K562 (cell line): ENCODE measurements around the gene CPHXL2. TPM values are rescaled to one million over a fixed set of nuclear protein-coding genes. Genes with fewer than 3 reads are reported as not detected.

ENCODE experiments used
- CREB1 ChIP-seq, 2 experiments: sonication (generic) in 1 of 2; formaldehyde crosslinking in 1 of 2; IDR thresholded peaks; 2 replicates each; pipeline versions ENCODE4 v1.6.1 to v1.8.0; 2012 to 2022; ENCODE audit warnings: inconsistent platforms in 1 of 2, mild to moderate bottlenecking in 1 of 2, missing genetic modification reagents in 1 of 2, moderate library complexity in 1 of 2
- ELF1 ChIP-seq: fragments of 200-800 bp; sonication (Bioruptor generic); IDR thresholded peaks from 2 replicates; pipeline ENCODE4 v1.6.1; 2016; ENCODE audit warnings: missing genetic modification characterization, missing compliant biosample characterization
- HDAC3 ChIP-seq: fragments of 450-650 bp; IDR thresholded peaks from 2 replicates; pipeline ENCODE4 v1.6.1; 2018; ENCODE audit warnings: borderline replicate concordance, mild to moderate bottlenecking, moderate library complexity; ENCODE audit not compliant: partially characterized antibody
- LCOR ChIP-seq: sonication (generic); formaldehyde crosslinking; IDR thresholded peaks from 2 replicates; pipeline ENCODE4 v1.8.0; 2022; ENCODE audit warnings: mild to moderate bottlenecking, missing genetic modification reagents
- NFYB ChIP-seq: IDR thresholded peaks from 2 replicates; pipeline ENCODE4 v1.6.1; 2011; ENCODE audit warnings: mild to moderate bottlenecking, moderate library complexity; ENCODE audit not compliant: insufficient read length; ENCODE audit errors: extremely low read depth
- NR3C1 ChIP-seq: sonication (generic); formaldehyde crosslinking; IDR thresholded peaks from 2 replicates; pipeline ENCODE4 v1.8.1; 2022; ENCODE audit warnings: missing genetic modification reagents
- RBFOX2 ChIP-seq: fragments of 200-400 bp; formaldehyde crosslinking; IDR thresholded peaks from 2 replicates; pipeline ENCODE4 v1.6.1; 2017; ENCODE audit warnings: low read depth, mild to moderate bottlenecking, low read length, moderate library complexity
- RHOXF2B ChIP-seq: fragments of 250-450 bp; sonication (Bioruptor Pico); conservative IDR thresholded peaks from 2 replicates; pipeline ENCODE4 v1.5.1; 2021
- SPI1 ChIP-seq: IDR thresholded peaks from 2 replicates; pipeline ENCODE4 v1.6.1; 2011; ENCODE audit warnings: low read depth, low read length, control low read depth, borderline replicate concordance
- TAL1 ChIP-seq: fragments of 450-650 bp; IDR thresholded peaks from 2 replicates; pipeline ENCODE4 v1.6.1; 2016; ENCODE audit warnings: mild to moderate bottlenecking
- TRIM24 ChIP-seq, 2 experiments: fragments of 450-650 bp; IDR thresholded peaks; 2 replicates each; pipeline ENCODE4 v1.6.1; 2016
- polyA plus RNA-seq, 8 experiments: library from polyadenylated mRNA; depleted of rRNA in 4 of 8; stranded (reverse) in 5 of 8; unstranded in 3 of 8; fragments of >200 nt; fragmentation: Nextera tagmentation in 2 of 8; fragmentation: Illumina TruSeq in 1 of 8; extraction: Ambion mirVana in 2 of 8; extraction: Trizol in 1 of 8; gene quantifications; 2 replicates each; pipeline versions ENCODE4 v1.2.1 to v1.2.3, GENCODE V29; 2011 to 2014; ENCODE audit warnings: inconsistent platforms in 1 of 8, missing spikeins in 1 of 8
- total RNA-seq, 7 experiments: library from RNA; depleted of rRNA in 6 of 7; stranded (reverse); fragments of >200 nt in 6 of 7; fragmentation: Illumina TruSeq in 2 of 7; extraction: Trizol in 2 of 7; gene quantifications; 2 replicates each; pipeline versions ENCODE4 v1.2.1 to v1.2.3, GENCODE V29; 2011 to 2021; ENCODE audit warnings: low replicate concordance in 1 of 7
- TF ChIP-seq, protein P1 (sequence below): sonication (generic); formaldehyde crosslinking; IDR thresholded peaks from 2 replicates; pipeline ENCODE4 v1.8.1; 2023; ENCODE audit warnings: mild to moderate bottlenecking, missing genetic modification reagents
- TF ChIP-seq, protein P2 (sequence below), 2 experiments: fragments of 450-650 bp; conservative IDR thresholded peaks; 2 replicates each; pipeline ENCODE4 v1.6.1; 2017; ENCODE audit warnings: mild to moderate bottlenecking in 2 of 2, moderate library complexity in 2 of 2
- TF ChIP-seq, protein P3 (sequence below): sonication (generic); formaldehyde crosslinking; IDR thresholded peaks from 2 replicates; pipeline ENCODE4 v1.8.0; 2023; ENCODE audit warnings: mild to moderate bottlenecking, missing genetic modification reagents
- TF ChIP-seq, protein P4 (sequence below): fragments of 150-350 bp; IDR thresholded peaks from 2 replicates; pipeline ENCODE4 v1.6.1; 2014; ENCODE audit warnings: low read depth, mild to moderate bottlenecking, low read length, borderline replicate concordance

The CPHXL2 gene
- total and polyA plus RNA-seq, 9 of the 15 experiments (the other 6 are each of a cell fraction or from before 2014, with no cell fraction given) = not detected

DNA sequence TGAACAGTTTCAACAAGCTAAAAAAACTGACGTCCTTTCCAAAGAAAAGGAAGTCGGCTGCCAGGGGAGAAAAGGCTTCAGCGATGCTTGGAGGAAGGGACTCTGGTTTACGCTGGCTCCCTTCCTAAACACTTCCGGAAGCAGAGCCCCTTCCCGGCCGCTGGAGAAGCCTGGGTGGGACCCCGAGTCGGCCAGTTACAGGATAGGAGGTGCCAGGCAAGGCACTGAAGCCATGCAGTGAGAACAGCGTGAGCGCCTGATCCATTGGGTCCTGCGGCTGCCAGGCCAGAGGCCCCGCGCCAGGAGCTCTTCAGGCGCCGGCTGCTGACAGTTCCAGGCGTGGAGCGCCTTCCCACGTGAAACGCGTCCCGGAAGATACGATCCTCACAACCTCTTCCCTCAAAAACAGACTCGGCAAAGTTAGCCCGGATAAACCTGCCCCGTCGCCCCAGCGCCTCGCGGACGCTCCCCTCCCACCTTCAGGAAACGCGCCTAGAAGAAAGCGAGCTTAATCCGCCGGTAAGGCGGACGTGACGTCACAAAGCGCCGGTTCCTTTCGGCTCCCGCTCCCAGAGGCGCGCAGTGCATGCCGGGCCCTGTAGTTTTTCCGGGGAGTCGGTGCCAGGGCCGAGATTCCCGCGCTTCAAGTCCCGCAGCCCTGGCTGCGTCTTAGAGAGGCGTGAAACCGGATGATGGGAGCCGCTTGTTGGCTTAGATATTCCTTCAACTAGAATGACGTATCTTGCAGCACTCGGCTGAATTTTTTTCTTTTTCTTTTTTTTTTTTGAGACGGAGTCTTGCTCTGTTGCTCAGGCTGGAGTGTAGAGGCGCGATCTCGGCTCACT, 53.8 kb downstream of the CPHXL2 start, which contains the start of gene ADAT1 (continued):
- TF ChIP-seq, protein P1, sequence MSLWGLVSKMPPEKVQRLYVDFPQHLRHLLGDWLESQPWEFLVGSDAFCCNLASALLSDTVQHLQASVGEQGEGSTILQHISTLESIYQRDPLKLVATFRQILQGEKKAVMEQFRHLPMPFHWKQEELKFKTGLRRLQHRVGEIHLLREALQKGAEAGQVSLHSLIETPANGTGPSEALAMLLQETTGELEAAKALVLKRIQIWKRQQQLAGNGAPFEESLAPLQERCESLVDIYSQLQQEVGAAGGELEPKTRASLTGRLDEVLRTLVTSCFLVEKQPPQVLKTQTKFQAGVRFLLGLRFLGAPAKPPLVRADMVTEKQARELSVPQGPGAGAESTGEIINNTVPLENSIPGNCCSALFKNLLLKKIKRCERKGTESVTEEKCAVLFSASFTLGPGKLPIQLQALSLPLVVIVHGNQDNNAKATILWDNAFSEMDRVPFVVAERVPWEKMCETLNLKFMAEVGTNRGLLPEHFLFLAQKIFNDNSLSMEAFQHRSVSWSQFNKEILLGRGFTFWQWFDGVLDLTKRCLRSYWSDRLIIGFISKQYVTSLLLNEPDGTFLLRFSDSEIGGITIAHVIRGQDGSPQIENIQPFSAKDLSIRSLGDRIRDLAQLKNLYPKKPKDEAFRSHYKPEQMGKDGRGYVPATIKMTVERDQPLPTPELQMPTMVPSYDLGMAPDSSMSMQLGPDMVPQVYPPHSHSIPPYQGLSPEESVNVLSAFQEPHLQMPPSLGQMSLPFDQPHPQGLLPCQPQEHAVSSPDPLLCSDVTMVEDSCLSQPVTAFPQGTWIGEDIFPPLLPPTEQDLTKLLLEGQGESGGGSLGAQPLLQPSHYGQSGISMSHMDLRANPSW (CRISPR knock-in tag) = 0 out of 2 replicates have a peak, but pooled peaks have one; percentile 82
- TF ChIP-seq SPI1 = peak; percentile 45; the same call in 1 of the 2 replicates
- TF ChIP-seq, protein P2, sequence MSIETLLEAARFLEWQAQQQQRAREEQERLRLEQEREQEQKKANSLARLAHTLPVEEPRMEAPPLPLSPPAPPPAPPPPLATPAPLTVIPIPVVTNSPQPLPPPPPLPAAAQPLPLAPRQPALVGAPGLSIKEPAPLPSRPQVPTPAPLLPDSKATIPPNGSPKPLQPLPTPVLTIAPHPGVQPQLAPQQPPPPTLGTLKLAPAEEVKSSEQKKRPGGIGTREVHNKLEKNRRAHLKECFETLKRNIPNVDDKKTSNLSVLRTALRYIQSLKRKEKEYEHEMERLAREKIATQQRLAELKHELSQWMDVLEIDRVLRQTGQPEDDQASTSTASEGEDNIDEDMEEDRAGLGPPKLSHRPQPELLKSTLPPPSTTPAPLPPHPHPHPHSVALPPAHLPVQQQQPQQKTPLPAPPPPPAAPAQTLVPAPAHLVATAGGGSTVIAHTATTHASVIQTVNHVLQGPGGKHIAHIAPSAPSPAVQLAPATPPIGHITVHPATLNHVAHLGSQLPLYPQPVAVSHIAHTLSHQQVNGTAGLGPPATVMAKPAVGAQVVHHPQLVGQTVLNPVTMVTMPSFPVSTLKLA (conservative IDR thresholded peaks at IDR 0.05) = peak; percentile 96 to 98
- TF ChIP-seq CREB1 (IDR thresholded peaks at IDR 0.05) = peak; percentile 93
- TF ChIP-seq CREB1 (CRISPR knock-in tag; IDR thresholded peaks at IDR 0.05) = peak; percentile 96
- TF ChIP-seq, protein P3, sequence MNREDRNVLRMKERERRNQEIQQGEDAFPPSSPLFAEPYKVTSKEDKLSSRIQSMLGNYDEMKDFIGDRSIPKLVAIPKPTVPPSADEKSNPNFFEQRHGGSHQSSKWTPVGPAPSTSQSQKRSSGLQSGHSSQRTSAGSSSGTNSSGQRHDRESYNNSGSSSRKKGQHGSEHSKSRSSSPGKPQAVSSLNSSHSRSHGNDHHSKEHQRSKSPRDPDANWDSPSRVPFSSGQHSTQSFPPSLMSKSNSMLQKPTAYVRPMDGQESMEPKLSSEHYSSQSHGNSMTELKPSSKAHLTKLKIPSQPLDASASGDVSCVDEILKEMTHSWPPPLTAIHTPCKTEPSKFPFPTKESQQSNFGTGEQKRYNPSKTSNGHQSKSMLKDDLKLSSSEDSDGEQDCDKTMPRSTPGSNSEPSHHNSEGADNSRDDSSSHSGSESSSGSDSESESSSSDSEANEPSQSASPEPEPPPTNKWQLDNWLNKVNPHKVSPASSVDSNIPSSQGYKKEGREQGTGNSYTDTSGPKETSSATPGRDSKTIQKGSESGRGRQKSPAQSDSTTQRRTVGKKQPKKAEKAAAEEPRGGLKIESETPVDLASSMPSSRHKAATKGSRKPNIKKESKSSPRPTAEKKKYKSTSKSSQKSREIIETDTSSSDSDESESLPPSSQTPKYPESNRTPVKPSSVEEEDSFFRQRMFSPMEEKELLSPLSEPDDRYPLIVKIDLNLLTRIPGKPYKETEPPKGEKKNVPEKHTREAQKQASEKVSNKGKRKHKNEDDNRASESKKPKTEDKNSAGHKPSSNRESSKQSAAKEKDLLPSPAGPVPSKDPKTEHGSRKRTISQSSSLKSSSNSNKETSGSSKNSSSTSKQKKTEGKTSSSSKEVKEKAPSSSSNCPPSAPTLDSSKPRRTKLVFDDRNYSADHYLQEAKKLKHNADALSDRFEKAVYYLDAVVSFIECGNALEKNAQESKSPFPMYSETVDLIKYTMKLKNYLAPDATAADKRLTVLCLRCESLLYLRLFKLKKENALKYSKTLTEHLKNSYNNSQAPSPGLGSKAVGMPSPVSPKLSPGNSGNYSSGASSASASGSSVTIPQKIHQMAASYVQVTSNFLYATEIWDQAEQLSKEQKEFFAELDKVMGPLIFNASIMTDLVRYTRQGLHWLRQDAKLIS (CRISPR knock-in tag) = peak; percentile 52; the same call in 1 of the 2 replicates
- no peak for TF ChIP-seq NR3C1 (CRISPR knock-in tag)
- peak; percentile 95 for TF ChIP-seq RBFOX2
- TF ChIP-seq, protein P4, sequence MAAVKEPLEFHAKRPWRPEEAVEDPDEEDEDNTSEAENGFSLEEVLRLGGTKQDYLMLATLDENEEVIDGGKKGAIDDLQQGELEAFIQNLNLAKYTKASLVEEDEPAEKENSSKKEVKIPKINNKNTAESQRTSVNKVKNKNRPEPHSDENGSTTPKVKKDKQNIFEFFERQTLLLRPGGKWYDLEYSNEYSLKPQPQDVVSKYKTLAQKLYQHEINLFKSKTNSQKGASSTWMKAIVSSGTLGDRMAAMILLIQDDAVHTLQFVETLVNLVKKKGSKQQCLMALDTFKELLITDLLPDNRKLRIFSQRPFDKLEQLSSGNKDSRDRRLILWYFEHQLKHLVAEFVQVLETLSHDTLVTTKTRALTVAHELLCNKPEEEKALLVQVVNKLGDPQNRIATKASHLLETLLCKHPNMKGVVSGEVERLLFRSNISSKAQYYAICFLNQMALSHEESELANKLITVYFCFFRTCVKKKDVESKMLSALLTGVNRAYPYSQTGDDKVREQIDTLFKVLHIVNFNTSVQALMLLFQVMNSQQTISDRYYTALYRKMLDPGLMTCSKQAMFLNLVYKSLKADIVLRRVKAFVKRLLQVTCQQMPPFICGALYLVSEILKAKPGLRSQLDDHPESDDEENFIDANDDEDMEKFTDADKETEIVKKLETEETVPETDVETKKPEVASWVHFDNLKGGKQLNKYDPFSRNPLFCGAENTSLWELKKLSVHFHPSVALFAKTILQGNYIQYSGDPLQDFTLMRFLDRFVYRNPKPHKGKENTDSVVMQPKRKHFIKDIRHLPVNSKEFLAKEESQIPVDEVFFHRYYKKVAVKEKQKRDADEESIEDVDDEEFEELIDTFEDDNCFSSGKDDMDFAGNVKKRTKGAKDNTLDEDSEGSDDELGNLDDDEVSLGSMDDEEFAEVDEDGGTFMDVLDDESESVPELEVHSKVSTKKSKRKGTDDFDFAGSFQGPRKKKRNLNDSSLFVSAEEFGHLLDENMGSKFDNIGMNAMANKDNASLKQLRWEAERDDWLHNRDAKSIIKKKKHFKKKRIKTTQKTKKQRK = no peak
- TF ChIP-seq HDAC3 = no peak
- TF ChIP-seq ELF1 (tag) = peak; percentile 89
- TF ChIP-seq TRIM24 (IDR thresholded peaks at IDR 0.05) = no peak
- TF ChIP-seq LCOR = peak; percentile 71; the same call in 1 of the 2 replicates
- no peak for TF ChIP-seq NFYB
- TF ChIP-seq TAL1 = no peak
- TF ChIP-seq RHOXF2B (CRISPR knock-in tag) = no peak
